CD14-positive monocyte (primary cell): ENCODE results near the gene WWOX. TPM values are rescaled to one million over a fixed set of nuclear protein-coding genes. Genes with fewer than 3 reads are reported as not detected.

ENCODE experiments used
- DNase-seq, 3 donors: peaks; one replicate each; pipeline ENCODE4 v3.0.0-alpha.2; 2011 to 2022
- H2AFZ ChIP-seq: 2 replicates; pipeline ENCODE4 v1.6.0; 2012; ENCODE audit warnings: mild to moderate bottlenecking, low read depth, low read length, inconsistent platforms; ENCODE audit not compliant: insufficient read depth, poor library complexity, severe bottlenecking
- H3K27ac ChIP-seq, 2 donors: 1 replicate in 1 of 2; 2 replicates in 1 of 2; pipeline ENCODE4 v1.5.1; 2012 to 2013; ENCODE audit warnings: low read length in 2 of 2, control low read depth in 1 of 2, inconsistent platforms in 1 of 2, low read depth in 1 of 2, mild to moderate bottlenecking in 1 of 2
- H3K27me3 ChIP-seq, 2 donors: one replicate each; pipeline versions ENCODE4 v1.6.0 to v1.6.1; 2011 to 2013; ENCODE audit warnings: low read length in 2 of 2; ENCODE audit not compliant: control insufficient read depth in 2 of 2, insufficient read depth in 2 of 2
- H3K36me3 ChIP-seq, 2 donors: replicated peaks in 1 of 2; 1 replicate in 1 of 2; 2 replicates in 1 of 2; pipeline versions ENCODE4 v1.5.1 to v1.6.1; 2012 to 2013; ENCODE audit warnings: low read length in 2 of 2, control low read depth in 1 of 2, inconsistent platforms in 1 of 2, mild to moderate bottlenecking in 1 of 2; ENCODE audit not compliant: insufficient read depth in 2 of 2, control insufficient read depth in 1 of 2
- H3K4me1 ChIP-seq, 2 donors: 1 replicate in 1 of 2; 2 replicates in 1 of 2; pipeline versions ENCODE4 v1.5.1 to v1.6.1; 2012 to 2013; ENCODE audit warnings: low read length in 2 of 2, control low read depth in 1 of 2, inconsistent platforms in 1 of 2, mild to moderate bottlenecking in 1 of 2, moderate library complexity in 1 of 2; ENCODE audit not compliant: insufficient read depth in 2 of 2, control insufficient read depth in 1 of 2
- H3K4me2 ChIP-seq: replicated peaks from 2 replicates; pipeline ENCODE3; 2012; ENCODE audit warnings: low read length, moderate library complexity, mild to moderate bottlenecking; ENCODE audit not compliant: poor library complexity, severe bottlenecking; ENCODE audit errors: extremely low read depth
- H3K4me3 ChIP-seq, 3 experiments: fragments of 200-600 bp in 1 of 3; sonication (generic) in 1 of 3; replicated peaks in 1 of 3; 1 replicate in 2 of 3; 2 replicates in 1 of 3; pipeline ENCODE4 v1.5.1; 2011 to 2013; ENCODE audit warnings: low read length in 3 of 3, mild to moderate bottlenecking in 3 of 3, control low read depth in 2 of 3, low read depth in 2 of 3, inconsistent platforms in 1 of 3, moderate library complexity in 1 of 3
- H3K79me2 ChIP-seq: 2 replicates; pipeline ENCODE4 v1.6.0; 2012; ENCODE audit warnings: mild to moderate bottlenecking, control low read depth, inconsistent platforms, low read length, moderate library complexity; ENCODE audit not compliant: insufficient read depth
- H3K9ac ChIP-seq: 2 replicates; pipeline ENCODE4 v1.6.0; 2017; ENCODE audit warnings: low read length, mild to moderate bottlenecking; ENCODE audit not compliant: insufficient read depth, poor library complexity, severe bottlenecking
- H3K9me3 ChIP-seq, 2 donors: replicated peaks in 1 of 2; 1 replicate in 1 of 2; 2 replicates in 1 of 2; pipeline versions ENCODE4 v1.5.1 to v1.6.1; 2012 to 2013; ENCODE audit warnings: low read length in 2 of 2, control low read depth in 1 of 2; ENCODE audit not compliant: control insufficient read depth in 1 of 2, insufficient read depth in 1 of 2
- H4K20me1 ChIP-seq: 2 replicates; pipeline ENCODE4 v1.6.0; 2012; ENCODE audit warnings: mild to moderate bottlenecking, low read length, control low read depth, moderate library complexity; ENCODE audit not compliant: insufficient read depth
- H3K27ac Mint-ChIP-seq, 7 donors: one replicate each; pipeline ENCODE4 v1.8.0; 2020; ENCODE audit warnings: mild to moderate bottlenecking in 7 of 7, mixed read lengths in 7 of 7, moderate library complexity in 6 of 7, inconsistent platforms in 2 of 7
- H3K27me3 Mint-ChIP-seq, 3 donors: one replicate each; pipeline ENCODE4 v1.8.0; 2021 to 2022; ENCODE audit warnings: low read depth in 3 of 3, mild to moderate bottlenecking in 3 of 3, mixed read lengths in 3 of 3, moderate library complexity in 3 of 3, inconsistent platforms in 1 of 3
- H3K36me3 Mint-ChIP-seq, 2 donors: one replicate each; pipeline ENCODE4 v1.8.0; 2020; ENCODE audit warnings: mixed read lengths in 2 of 2, inconsistent platforms in 1 of 2, mild to moderate bottlenecking in 1 of 2
- H3K4me1 Mint-ChIP-seq: one replicate; pipeline ENCODE4 v1.8.0; 2020; ENCODE audit warnings: mild to moderate bottlenecking, mixed read lengths
- H3K4me3 Mint-ChIP-seq, 2 donors: one replicate each; pipeline ENCODE4 v1.8.0; 2020; ENCODE audit warnings: mild to moderate bottlenecking in 2 of 2, mixed read lengths in 2 of 2, moderate library complexity in 1 of 2
- H3K9me3 Mint-ChIP-seq, 7 donors: one replicate each; pipeline ENCODE4 v1.8.0; 2020 to 2022; ENCODE audit warnings: mixed read lengths in 7 of 7, mild to moderate bottlenecking in 6 of 7, moderate library complexity in 6 of 7, inconsistent platforms in 2 of 7
- CTCF ChIP-seq: fragments of 200-600 bp; IDR thresholded peaks from one replicate; pipeline ENCODE4 v1.8.0; 2022; ENCODE audit warnings: antibody characterized with exemption, mild to moderate bottlenecking
- WGBS: methylation state at CpG from one replicate; pipeline ENCODE4 v1.1.5; 2013; ENCODE audit warnings: missing lambda C conversion rate; ENCODE audit not compliant: insufficient coverage; 5-methylcytosine and 5-hydroxymethylcytosine counted together
- intact Hi-C, 2 donors: fragments of 100-400 bp; cut with micrococcal nuclease; formaldehyde crosslinking; loops; one replicate each; pipeline versions ENCODE4 v1.15.0 to v1.15.1; 2023
- polyA plus RNA-seq, 3 donors: library from polyadenylated mRNA; depleted of rRNA in 1 of 3; unstranded in 2 of 3; stranded (reverse) in 1 of 3; fragments of 300-500 nt in 2 of 3; fragments of >200 nt in 1 of 3; fragmentation: Illumina TruSeq in 2 of 3; gene quantifications; 1 replicate in 2 of 3; 2 replicates in 1 of 3; pipeline ENCODE4 v1.2.3, GENCODE V29; 2012 to 2021

The WWOX gene
- polyA plus RNA-seq, 3 donors, result 4.0 to 7.0 (median 6.3) TPM

- H3K4me3 Mint-ChIP-seq, result no peak overlapping the region
- no peaks in the 10 kb centered on the region for H3K4me1 ChIP-seq
- no peak for TF ChIP-seq CTCF
- 0% methylated on average over 1 of the region's 3 CpGs for WGBS
- peaks cover 0 to 2% (median 0%) of the 10 kb centered on the region in 7 donors for H3K9me3 Mint-ChIP-seq
- H2AFZ ChIP-seq, result no peak overlapping the region
- no peaks in the 10 kb centered on the region for H3K9me3 ChIP-seq
- no peak overlapping the region for H3K27ac Mint-ChIP-seq
- no peaks in the 10 kb centered on the region for H3K36me3 Mint-ChIP-seq
- no peak overlapping the region for H3K4me3 ChIP-seq
- no peak overlapping the region for H3K9ac ChIP-seq
- peaks cover 0 to 2% of the 10 kb centered on the region in 2 donors for H3K27me3 ChIP-seq
- peaks cover 3% of the 10 kb centered on the region for H3K4me1 Mint-ChIP-seq
- no peaks in the 10 kb centered on the region for H3K36me3 ChIP-seq
- H3K79me2 ChIP-seq, result no peaks in the 10 kb centered on the region
- peaks cover 2 to 4% (median 3%) of the 10 kb centered on the region in 3 donors for H3K27me3 Mint-ChIP-seq
- H4K20me1 ChIP-seq, result no peaks in the 10 kb centered on the region
- peak in 1 of 3 donors; percentile 11 for DNase-seq
- no peak overlapping the region for H3K27ac ChIP-seq
- intact Hi-C loops, result no loop called here
- H3K4me2 ChIP-seq, result no peak overlapping the region
Observed at GRCh38 chr16:78647019-78647418, 547.6 kb downstream of the WWOX start.

GRCh38 chr16:78647491-78647890 lies 548.0 kb downstream of the WWOX start:
- H3K36me3 Mint-ChIP-seq, result no peaks in the 10 kb centered on the region
- H3K4me1 ChIP-seq, result no peaks in the 10 kb centered on the region
- no peak overlapping the region for H3K27ac ChIP-seq
- TF ChIP-seq CTCF, result no peak
- peaks cover 0 to 3% (median 3%) of the 10 kb centered on the region in 3 donors for H3K27me3 Mint-ChIP-seq
- no peaks in the 10 kb centered on the region for H3K27me3 ChIP-seq
- H3K4me3 ChIP-seq, result no peak overlapping the region
- H3K4me1 Mint-ChIP-seq, result peaks cover 3% of the 10 kb centered on the region
- no peak overlapping the region for H3K27ac Mint-ChIP-seq
- no peaks in the 10 kb centered on the region for H3K9me3 ChIP-seq
- no peaks in the 10 kb centered on the region for H3K79me2 ChIP-seq
- intact Hi-C loops, result no loop called here
- no peak for DNase-seq
- no CpG with 5 or more reads among the region's 2 CpGs for WGBS
- H3K4me2 ChIP-seq, result no peak overlapping the region
- H3K9me3 Mint-ChIP-seq, result peaks cover 0 to 2% (median 0%) of the 10 kb centered on the region in 7 donors
- no peak overlapping the region for H3K9ac ChIP-seq
- no peak overlapping the region for H2AFZ ChIP-seq
- no peaks in the 10 kb centered on the region for H3K36me3 ChIP-seq
- no peaks in the 10 kb centered on the region for H4K20me1 ChIP-seq
- no peak overlapping the region for H3K4me3 Mint-ChIP-seq
